OCI-LY7 (cell line): Measurements from ENCODE around the gene SLC13A5. TPM values are rescaled to one million over a fixed set of nuclear protein-coding genes. Genes with fewer than 3 reads are reported as not detected.

Experiments
- BruUV-seq: library from RNA; stranded (reverse); fragments of 400-500 nt; replicated peaks from 2 replicates; lab custom pipeline; 2021; lab: Mats Ljungman, UMichigan
- CTCF ChIA-PET: fragments of 300-600 bp; sonication (Branson Sonifier 250); formaldehyde crosslinking; loops from one replicate; lab custom pipeline; 2022; ENCODE audit warnings: antibody characterized with exemption; ENCODE audit not compliant: unreplicated experiment; lab: Charles Lee
- POLR2A ChIA-PET: fragments of 300-600 bp; sonication (Branson Sonifier 250); formaldehyde crosslinking; loops from one replicate; lab custom pipeline; 2022; ENCODE audit warnings: antibody characterized with exemption; lab: Charles Lee
- DNase-seq: peaks from one replicate; pipeline ENCODE4 v3.0.0-alpha.2; 2015; ENCODE audit warnings: low spot score
- H2AFZ ChIP-seq: fragments of 200-600 bp; sonication (generic), shearing (Covaris generic); 2 replicates; pipeline ENCODE4 v1.6.1; 2014; ENCODE audit warnings: mild to moderate bottlenecking, antibody characterized with exemption, low read length, moderate library complexity
- H3K27ac ChIP-seq: fragments of 200-600 bp; sonication (generic); 2 replicates; pipeline ENCODE4 v1.5.1; 2014; ENCODE audit warnings: mixed run types, low read depth, mild to moderate bottlenecking, moderate library complexity, low read length, inconsistent platforms; ENCODE audit not compliant: poor library complexity, severe bottlenecking
- H3K36me3 ChIP-seq: fragments of 200-600 bp; sonication (generic); 2 replicates; pipeline ENCODE4 v1.6.1; 2014; ENCODE audit warnings: mild to moderate bottlenecking, antibody characterized with exemption, low read length, moderate library complexity, mixed read lengths; ENCODE audit not compliant: insufficient read depth
- H3K4me1 ChIP-seq: fragments of 200-600 bp; sonication (generic); 2 replicates; pipeline ENCODE4 v1.5.1; 2014; ENCODE audit warnings: mild to moderate bottlenecking, low read length; ENCODE audit not compliant: insufficient read depth, poor library complexity, severe bottlenecking
- H3K4me2 ChIP-seq: fragments of 200-600 bp; sonication (generic); 2 replicates; pipeline ENCODE4 v1.6.1; 2014; ENCODE audit warnings: mild to moderate bottlenecking, low read length
- H3K4me3 ChIP-seq: fragments of 200-600 bp; sonication (generic); 2 replicates; pipeline ENCODE4 v1.5.1; 2014; ENCODE audit warnings: mild to moderate bottlenecking, low read depth, low read length; ENCODE audit not compliant: poor library complexity, severe bottlenecking
- H3K79me2 ChIP-seq: fragments of 200-600 bp; sonication (generic); 2 replicates; pipeline ENCODE4 v1.6.1; 2016; ENCODE audit warnings: low read depth, mild to moderate bottlenecking, low read length, moderate library complexity, mixed read lengths; ENCODE audit not compliant: insufficient read depth
- H3K9me2 ChIP-seq: fragments of 200-600 bp; sonication (generic); 2 replicates; pipeline ENCODE4 v1.6.1; 2016; ENCODE audit warnings: mild to moderate bottlenecking, low read length, mixed read lengths; ENCODE audit not compliant: insufficient read depth
- H3K9me3 ChIP-seq: fragments of 200-600 bp; sonication (generic); 2 replicates; pipeline ENCODE4 v1.6.1; 2014; ENCODE audit warnings: mild to moderate bottlenecking, mixed run types, low read length, mixed read lengths
- H4K20me1 ChIP-seq: fragments of 200-600 bp; sonication (generic); 2 replicates; pipeline ENCODE4 v1.6.1; 2014; ENCODE audit warnings: mild to moderate bottlenecking, antibody characterized with exemption, low read length, moderate library complexity, mixed read lengths; ENCODE audit not compliant: insufficient read depth
- CTCF ChIP-seq: fragments of 200-600 bp; sonication (generic); conservative IDR thresholded peaks from 2 replicates; pipeline ENCODE4 v1.5.1; 2014; ENCODE audit warnings: mild to moderate bottlenecking, antibody characterized with exemption, low read length, moderate library complexity, mixed read lengths
- EZH2phosphoT487 ChIP-seq: fragments of 200-600 bp; sonication (generic); IDR thresholded peaks from 2 replicates; pipeline ENCODE4 v1.6.1; 2018; ENCODE audit warnings: low read depth, borderline replicate concordance, mild to moderate bottlenecking, mixed run types, antibody characterized with exemption, low read length, moderate library complexity, mixed read lengths
- intact Hi-C: fragments of 100-400 bp; cut with micrococcal nuclease; formaldehyde crosslinking; loops from one replicate; pipeline ENCODE4 v1.10.0; 2022; ENCODE audit not compliant: unreplicated experiment
- total RNA-seq, 2 experiments: library from RNA; depleted of rRNA in 1 of 2; stranded (reverse); fragments of >200 nt in 1 of 2; shearing (Covaris generic) in 1 of 2; gene quantifications; 2 replicates each; pipeline ENCODE4 v1.2.3, GENCODE V29; 2014 to 2022

SLC13A5 gene
- total RNA-seq, 2 experiments from 2014 or later = not detected

GRCh38 chr17:6683730-6684459, 29.3 kb downstream of the SLC13A5 start:
- no peaks in the 10 kb centered on the region for H4K20me1 ChIP-seq
- no peak overlapping the region for H3K4me3 ChIP-seq
- no peaks in the 10 kb centered on the region for H3K9me2 ChIP-seq
- BruUV-seq = no TSS peak
- no peaks in the 10 kb centered on the region for H3K4me1 ChIP-seq
- TF ChIP-seq CTCF = no peak
- no peak for TF ChIP-seq EZH2phosphoT487
- ChIA-PET CTCF (no interaction called here), POLR2A (no interaction called here)
- no peaks in the 10 kb centered on the region for H3K79me2 ChIP-seq
- DNase-seq = no peak
- intact Hi-C loops = no loop called here
- no peak overlapping the region for H2AFZ ChIP-seq
- no peaks in the 10 kb centered on the region for H3K36me3 ChIP-seq
- no peak overlapping the region for H3K4me2 ChIP-seq
- H3K9me3 ChIP-seq = no peaks in the 10 kb centered on the region
- no peak overlapping the region for H3K27ac ChIP-seq

- Histone ChIP-seq H2AFZ (no peak overlapping the region), H4K20me1 (no peaks in the 10 kb centered on the region), H3K27ac (no peak overlapping the region), H3K4me3 (no peak overlapping the region), H3K9me3 (no peaks in the 10 kb centered on the region), H3K4me2 (no peak overlapping the region), H3K4me1 (no peaks in the 10 kb centered on the region), H3K9me2 (no peaks in the 10 kb centered on the region), H3K36me3 (no peaks in the 10 kb centered on the region), H3K79me2 (no peaks in the 10 kb centered on the region)
- BruUV-seq = no TSS peak
- intact Hi-C loops = no loop called here
- no peak for TF ChIP-seq CTCF
- TF ChIP-seq EZH2phosphoT487 = no peak
- POLR2A ChIA-PET = interaction anchor here (0.6 to 0.7 kb wide), 2 partner anchors 17 to 73 kb away, joined by 3 to 4 read pairs; partner anchors contain the start of gene XAF1
- DNase-seq = no peak
- CTCF ChIA-PET = no interaction called here
These were observed 30.0 kb downstream of the SLC13A5 start for GRCh38 chr17:6683081-6683684.

DNA sequence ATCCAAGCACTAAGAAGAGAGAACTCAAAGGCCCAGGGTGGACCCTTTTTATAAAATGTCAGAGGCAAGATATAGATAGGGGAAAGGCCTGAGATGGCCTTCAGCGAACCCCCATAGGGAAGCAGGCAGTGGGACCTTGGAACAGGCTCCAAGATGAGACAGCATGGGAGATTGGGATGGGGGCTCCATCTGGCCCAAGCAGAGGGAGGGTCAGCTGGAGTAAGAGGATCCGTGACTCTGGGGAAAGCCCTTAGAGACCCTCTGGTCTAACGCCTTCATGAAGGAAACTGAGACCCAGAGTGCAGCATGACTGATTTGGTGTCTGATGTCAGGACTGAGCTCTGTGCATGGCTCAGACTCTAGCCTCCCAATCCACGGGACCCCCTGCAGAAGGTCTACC, 30.8 kb downstream of the SLC13A5 start:
- intact Hi-C loops = no loop called here
- H4K20me1 ChIP-seq = no peaks in the 10 kb centered on the region
- H3K79me2 ChIP-seq = no peaks in the 10 kb centered on the region
- no peak for DNase-seq
- no peak overlapping the region for H3K27ac ChIP-seq
- H3K9me2 ChIP-seq = no peaks in the 10 kb centered on the region
- H3K4me2 ChIP-seq = no peak overlapping the region
- ChIA-PET CTCF (no interaction called here), POLR2A (interaction anchor here (0.7 kb wide), 1 partner anchor 18 kb away, joined by 3 read pairs; no protein-coding TSS in a partner anchor)
- no peaks in the 10 kb centered on the region for H3K4me1 ChIP-seq
- no TSS peak for BruUV-seq
- H3K9me3 ChIP-seq = no peaks in the 10 kb centered on the region
- H2AFZ ChIP-seq = no peak overlapping the region
- no peaks in the 10 kb centered on the region for H3K36me3 ChIP-seq
- no peak for TF ChIP-seq EZH2phosphoT487
- no peak for TF ChIP-seq CTCF
- no peak overlapping the region for H3K4me3 ChIP-seq
